Measurements from ENCODE around the gene FAM117B.
"Not testable (repeated sequence)": the region's sequence is repeated elsewhere in the genome, so short reads cannot be mapped to it uniquely, and the experiment has no call there.

The FAM117B gene

GRCh38 chr2:202705446-202706020 lies 70.8 kb downstream of the FAM117B start:
- no peak for DNase-seq

- not testable (repeated sequence) for DNase-seq
Measured at GRCh38 chr2:202714971-202715935, 80.5 kb downstream of the FAM117B start.

- DNase-seq, result no peak
Measured at GRCh38 chr2:202716114-202716718, 81.4 kb downstream of the FAM117B start.

- no peak for DNase-seq
Measured at GRCh38 chr2:202716953-202717597, 82.3 kb downstream of the FAM117B start.

- DNase-seq, result no peak
Measured at GRCh38 chr2:202717598-202718310, 83.0 kb downstream of the FAM117B start.

- no peak for DNase-seq
Measured at GRCh38 chr2:202718614-202719013, 83.8 kb downstream of the FAM117B start.

GRCh38 chr2:202720226-202720625 lies 85.5 kb downstream of the FAM117B start:
- no peak for DNase-seq

GRCh38 chr2:202721621-202722020 lies 86.9 kb downstream of the FAM117B start:
- DNase-seq, result no peak

GRCh38 chr2:202723746-202724145 lies 89.0 kb downstream of the FAM117B start:
- no peak for DNase-seq

GRCh38 chr2:202726070-202726469 lies 91.3 kb downstream of the FAM117B start:
- DNase-seq, result no peak

- no peak for DNase-seq
Measured at GRCh38 chr2:202736826-202737225, 102.1 kb downstream of the FAM117B start.

- DNase-seq, result no peak
Measured at GRCh38 chr2:202743613-202744012, 108.8 kb downstream of the FAM117B start.

GRCh38 chr2:202749477-202749876 lies 114.7 kb downstream of the FAM117B start:
- no peak for DNase-seq

GRCh38 chr2:202750763-202751427 lies 116.1 kb downstream of the FAM117B start:
- DNase-seq, result no peak

GRCh38 chr2:202752071-202752470 lies 117.3 kb downstream of the FAM117B start:
- DNase-seq, result no peak

GRCh38 chr2:202754936-202755335 lies 120.2 kb downstream of the FAM117B start:
- no peak for DNase-seq

- no peak for DNase-seq
Measured at GRCh38 chr2:202756598-202756997, 121.8 kb downstream of the FAM117B start.

- DNase-seq, result no peak
Measured at GRCh38 chr2:202757339-202757738, 122.6 kb downstream of the FAM117B start.

- DNase-seq, result no peak
Measured at GRCh38 chr2:202758128-202758527, 123.4 kb downstream of the FAM117B start.

GRCh38 chr2:202758604-202759003 lies 123.8 kb downstream of the FAM117B start:
- DNase-seq, result no peak

GRCh38 chr2:202760848-202761247 lies 126.1 kb downstream of the FAM117B start:
- no peak for DNase-seq

GRCh38 chr2:202762556-202762955 lies 127.8 kb downstream of the FAM117B start:
- DNase-seq, result no peak

Measured in stimulated activated CD4-positive, alpha-beta T cell treated with anti-CD3 and anti-CD28 coated beads, Interleukin-4, amount 100 ng/mL, for 4 hours (primary cell).